AG10803 (cell line): ENCODE data around the gene XAGE1A.
"Not testable (repeated sequence)": the region's sequence is repeated elsewhere in the genome, so short reads cannot be mapped to it uniquely, and the experiment has no call there.

ENCODE experiments used
- DNase-seq: peaks from one replicate; pipeline ENCODE4 v3.0.0; 2010; ENCODE audit warnings: low read depth
- H3K4me3 ChIP-seq: 2 replicates; pipeline ENCODE4 v1.5.1; 2011; ENCODE audit warnings: mild to moderate bottlenecking, low read length, control low read depth
- TF ChIP-seq, protein P1 (sequence below): conservative IDR thresholded peaks from 2 replicates; pipeline ENCODE4 v1.5.1; 2011; ENCODE audit warnings: mild to moderate bottlenecking, low read length, control low read depth, inconsistent platforms

The XAGE1A gene

DNA sequence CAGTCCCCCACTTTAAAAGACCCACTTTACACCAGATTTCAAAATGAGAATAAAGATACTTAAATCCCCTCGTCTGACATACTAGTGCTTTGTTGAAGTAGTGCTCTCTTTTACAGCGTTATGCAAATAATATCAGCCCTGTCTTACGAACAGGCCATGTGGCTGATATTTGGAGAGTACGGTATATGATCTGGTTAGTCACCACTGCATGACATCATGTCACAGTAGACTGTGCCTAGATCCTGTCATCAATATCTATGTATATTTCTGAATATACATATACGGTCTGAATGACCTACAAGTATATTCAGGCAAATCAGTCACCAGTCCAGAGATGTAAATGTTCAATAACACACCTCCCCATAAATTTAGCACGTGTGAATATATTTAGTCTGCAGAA is 46.7 kb downstream of the XAGE1A start:
- DNase-seq, result no peak
- no peak overlapping the region for H3K4me3 ChIP-seq
- TF ChIP-seq, protein P1, sequence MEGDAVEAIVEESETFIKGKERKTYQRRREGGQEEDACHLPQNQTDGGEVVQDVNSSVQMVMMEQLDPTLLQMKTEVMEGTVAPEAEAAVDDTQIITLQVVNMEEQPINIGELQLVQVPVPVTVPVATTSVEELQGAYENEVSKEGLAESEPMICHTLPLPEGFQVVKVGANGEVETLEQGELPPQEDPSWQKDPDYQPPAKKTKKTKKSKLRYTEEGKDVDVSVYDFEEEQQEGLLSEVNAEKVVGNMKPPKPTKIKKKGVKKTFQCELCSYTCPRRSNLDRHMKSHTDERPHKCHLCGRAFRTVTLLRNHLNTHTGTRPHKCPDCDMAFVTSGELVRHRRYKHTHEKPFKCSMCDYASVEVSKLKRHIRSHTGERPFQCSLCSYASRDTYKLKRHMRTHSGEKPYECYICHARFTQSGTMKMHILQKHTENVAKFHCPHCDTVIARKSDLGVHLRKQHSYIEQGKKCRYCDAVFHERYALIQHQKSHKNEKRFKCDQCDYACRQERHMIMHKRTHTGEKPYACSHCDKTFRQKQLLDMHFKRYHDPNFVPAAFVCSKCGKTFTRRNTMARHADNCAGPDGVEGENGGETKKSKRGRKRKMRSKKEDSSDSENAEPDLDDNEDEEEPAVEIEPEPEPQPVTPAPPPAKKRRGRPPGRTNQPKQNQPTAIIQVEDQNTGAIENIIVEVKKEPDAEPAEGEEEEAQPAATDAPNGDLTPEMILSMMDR, result no peak

DNA sequence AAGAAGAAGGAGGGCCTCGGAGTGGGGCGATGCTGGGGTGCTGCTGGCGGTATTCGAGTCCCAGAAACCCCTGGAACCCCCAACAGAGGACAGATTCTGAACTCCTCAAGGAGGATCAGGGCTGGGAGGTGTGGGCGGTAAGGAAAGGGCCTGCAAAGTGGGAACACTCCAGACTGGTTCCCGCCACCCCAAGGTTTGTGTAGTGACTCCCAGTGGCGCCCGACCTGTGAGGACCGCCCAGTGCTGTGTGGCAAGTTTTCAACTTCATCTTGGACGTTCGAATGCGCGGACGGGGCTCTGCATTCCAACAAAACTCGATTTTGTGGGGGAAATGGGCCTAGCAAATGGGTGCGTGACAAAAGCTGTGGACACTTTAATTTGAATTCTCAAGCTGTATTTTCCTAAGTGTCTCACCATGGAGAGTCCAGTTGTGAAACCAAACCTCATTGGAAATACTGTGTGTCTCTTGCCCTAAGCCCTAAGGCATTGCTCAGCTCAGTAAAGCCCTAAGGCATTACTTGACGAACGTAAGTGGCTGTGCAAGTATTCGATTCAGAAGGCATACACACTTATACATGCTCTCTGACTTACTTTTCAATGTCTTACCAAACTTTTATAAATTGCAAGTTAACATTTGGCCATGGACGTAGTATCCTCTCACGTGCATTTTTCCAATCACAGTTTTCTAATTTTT is 48.7 kb downstream of the XAGE1A start:
- TF ChIP-seq, protein P1, result no peak
- H3K4me3 ChIP-seq, result no peak overlapping the region
- DNase-seq, result no peak

DNA sequence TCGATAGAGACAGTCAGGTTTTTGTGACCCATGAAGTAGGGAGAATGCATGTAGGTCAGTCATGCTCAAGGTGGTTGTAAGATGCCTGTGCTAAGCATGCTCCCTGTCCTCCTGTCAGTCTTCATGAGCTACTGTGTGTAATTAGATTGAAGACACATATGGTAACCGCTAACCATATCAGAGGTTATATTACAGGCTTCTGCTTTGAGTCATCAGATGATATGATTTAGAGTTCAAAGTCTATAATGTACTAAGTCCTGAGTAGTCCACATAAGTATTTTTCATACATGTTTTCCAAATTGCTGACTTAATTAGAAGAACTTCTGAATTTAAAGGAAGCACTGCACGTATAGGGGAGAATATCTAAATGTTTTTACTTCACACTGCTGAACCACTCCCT is 53.2 kb downstream of the XAGE1A start:
- not testable (repeated sequence) for H3K4me3 ChIP-seq, DNase-seq
